PC-3 (cell line): ENCODE measurements around the gene SLC9A3. TPM values are rescaled to one million over a fixed set of nuclear protein-coding genes. Genes with fewer than 3 reads are reported as not detected.

Experiments
- ATAC-seq: fragments of 200-7000 bp; cut with Tn5 transposase; 2 replicates; pipeline ENCODE4 v1.9.1; 2020; ENCODE audit warnings: mild to moderate bottlenecking, moderate library complexity
- BruUV-seq: library from RNA; stranded (reverse); fragments of 400-500 nt; replicated peaks from 2 replicates; lab custom pipeline; 2021; lab: Mats Ljungman, UMichigan
- CTCF ChIA-PET: fragments of 300-600 bp; sonication (Branson Sonifier 250); formaldehyde crosslinking; loops from one replicate; lab custom pipeline; 2022; ENCODE audit warnings: antibody characterized with exemption; lab: Charles Lee
- POLR2A ChIA-PET: fragments of 300-600 bp; sonication (Branson Sonifier 250); formaldehyde crosslinking; loops from one replicate; lab custom pipeline; 2022; ENCODE audit warnings: antibody characterized with exemption; ENCODE audit not compliant: unreplicated experiment; lab: Charles Lee
- DNase-seq: peaks from one replicate; pipeline ENCODE4 v3.0.0-alpha.2; 2015
- H2AFZ ChIP-seq: fragments of 300-600 bp; sonication (generic); 2 replicates; pipeline ENCODE4 v1.6.0; 2016; ENCODE audit warnings: antibody characterized with exemption, low read length
- H3F3A ChIP-seq: fragments of 300-600 bp; sonication (generic); one replicate; pipeline ENCODE4 v1.6.0; 2017; ENCODE audit warnings: antibody characterized with exemption, low read length, control low read depth, mild to moderate bottlenecking; ENCODE audit not compliant: unreplicated experiment
- H3K27ac ChIP-seq: fragments of 300-600 bp; sonication (generic); 2 replicates; pipeline ENCODE4 v1.5.1; 2016; ENCODE audit warnings: mild to moderate bottlenecking, low read length
- H3K27me3 ChIP-seq: fragments of 300-600 bp; sonication (generic); 2 replicates; pipeline ENCODE4 v1.6.1; 2016; ENCODE audit warnings: low read length, mixed read lengths
- H3K36me3 ChIP-seq: fragments of 300-600 bp; sonication (generic); 2 replicates; pipeline ENCODE4 v1.6.1; 2016; ENCODE audit warnings: low read depth, mixed run types, low read length, mixed read lengths
- H3K4me1 ChIP-seq: fragments of 300-600 bp; sonication (generic); 2 replicates; pipeline ENCODE4 v1.5.1; 2016; ENCODE audit warnings: low read length; ENCODE audit not compliant: insufficient read depth
- H3K4me2 ChIP-seq: fragments of 300-600 bp; sonication (generic); 2 replicates; pipeline ENCODE4 v1.6.0; 2016; ENCODE audit warnings: low read length
- H3K4me3 ChIP-seq: fragments of 300-600 bp; sonication (generic); 2 replicates; pipeline ENCODE4 v1.5.1; 2016; ENCODE audit warnings: mild to moderate bottlenecking, low read length, mixed read lengths
- H3K79me2 ChIP-seq: fragments of 300-600 bp; sonication (generic); 2 replicates; pipeline ENCODE4 v1.6.1; 2017; ENCODE audit warnings: low read length, mixed read lengths
- H3K9ac ChIP-seq: fragments of 300-600 bp; sonication (generic); 2 replicates; pipeline ENCODE4 v1.6.0; 2016; ENCODE audit warnings: mild to moderate bottlenecking, low read length
- H3K9me2 ChIP-seq: fragments of 300-600 bp; sonication (generic); replicated peaks from 2 replicates; pipeline ENCODE4 v1.6.1; 2016; ENCODE audit warnings: mixed run types, low read length, mixed read lengths
- H3K9me3 ChIP-seq: fragments of 300-600 bp; sonication (generic); 2 replicates; pipeline ENCODE4 v1.6.1; 2016; ENCODE audit warnings: low read length, mixed read lengths
- H4K20me1 ChIP-seq: fragments of 300-600 bp; sonication (generic); 2 replicates; pipeline ENCODE4 v1.6.1; 2016; ENCODE audit warnings: low read length, mixed read lengths
- CTCF ChIP-seq: fragments of 300-600 bp; sonication (generic); conservative IDR thresholded peaks from 2 replicates; pipeline ENCODE4 v1.5.1; 2017; ENCODE audit warnings: antibody characterized with exemption, low read depth, mild to moderate bottlenecking, low read length
- EZH2 ChIP-seq: fragments of 300-600 bp; sonication (generic); IDR thresholded peaks from one replicate; pipeline ENCODE4 v1.6.1; 2017; ENCODE audit warnings: antibody characterized with exemption, mild to moderate bottlenecking, low read length; ENCODE audit not compliant: unreplicated experiment
- EZH2phosphoT487 ChIP-seq: fragments of 300-600 bp; sonication (generic); IDR thresholded peaks from 2 replicates; pipeline ENCODE4 v1.6.1; 2018; ENCODE audit warnings: mild to moderate bottlenecking, antibody characterized with exemption, low read length, borderline replicate concordance
- intact Hi-C: fragments of 100-400 bp; cut with micrococcal nuclease; formaldehyde crosslinking; loops from 2 replicates; pipeline ENCODE4 v1.9.0; 2023
- total RNA-seq: library from RNA; depleted of rRNA; stranded (reverse); fragments of >200 nt; gene quantifications from 2 replicates; pipeline ENCODE4 v1.2.3, GENCODE V29; 2014

Gene SLC9A3
- total RNA-seq, 1 experiment from 2014 or later: 4.9 TPM

GRCh38 chr5:502325-503079 is 21.7 kb downstream of the SLC9A3 start:
- Histone ChIP-seq H3K4me1 (no peaks in the 10 kb centered on the region), H3K27ac (no peak overlapping the region), H3K9me3 (no peaks in the 10 kb centered on the region), H3K9ac (no peak overlapping the region), H3K36me3 (no peaks in the 10 kb centered on the region), H4K20me1 (no peaks in the 10 kb centered on the region), H3K4me3 (no peak overlapping the region), H3K4me2 (no peak overlapping the region), H3K79me2 (no peaks in the 10 kb centered on the region), H3K27me3 (no peaks in the 10 kb centered on the region), H2AFZ (no peak overlapping the region), H3K9me2 (no peaks in the 10 kb centered on the region), H3F3A (no peaks in the 10 kb centered on the region)
- intact Hi-C loops: no loop called here
- ChIA-PET CTCF (no interaction called here), POLR2A (no interaction called here)
- TF ChIP-seq EZH2 (no peak), CTCF (no peak), EZH2phosphoT487 (no peak)
- DNase-seq (no peak), ATAC-seq (no peak)
- BruUV-seq: no TSS peak

GRCh38 chr5:501831-502184 is 22.4 kb downstream of the SLC9A3 start:
- TF ChIP-seq EZH2: no peak
- TF ChIP-seq CTCF: no peak
- no peak for TF ChIP-seq EZH2phosphoT487
- Histone ChIP-seq H3K4me1 (no peaks in the 10 kb centered on the region), H3K9me3 (no peaks in the 10 kb centered on the region), H3K36me3 (no peaks in the 10 kb centered on the region), H3K79me2 (no peaks in the 10 kb centered on the region), H2AFZ (no peak overlapping the region), H3K9me2 (no peaks in the 10 kb centered on the region), H4K20me1 (no peaks in the 10 kb centered on the region), H3K4me2 (no peak overlapping the region), H3K9ac (no peak overlapping the region), H3F3A (no peaks in the 10 kb centered on the region), H3K27me3 (no peaks in the 10 kb centered on the region), H3K4me3 (no peak overlapping the region), H3K27ac (no peak overlapping the region)
- BruUV-seq: no TSS peak
- no peak for ATAC-seq
- no peak for DNase-seq
- CTCF ChIA-PET: no interaction called here
- intact Hi-C loops: no loop called here
- POLR2A ChIA-PET: no interaction called here

GRCh38 chr5:501105-501830 is 23.0 kb downstream of the SLC9A3 start:
- Histone ChIP-seq H3K4me3 (no peak overlapping the region), H3K36me3 (no peaks in the 10 kb centered on the region), H3K4me1 (no peaks in the 10 kb centered on the region), H3F3A (no peaks in the 10 kb centered on the region), H3K4me2 (no peak overlapping the region), H3K27ac (no peak overlapping the region), H4K20me1 (no peaks in the 10 kb centered on the region), H3K9me3 (no peaks in the 10 kb centered on the region), H3K27me3 (no peaks in the 10 kb centered on the region), H3K79me2 (no peaks in the 10 kb centered on the region), H3K9ac (no peak overlapping the region), H2AFZ (no peak overlapping the region), H3K9me2 (no peaks in the 10 kb centered on the region)
- ChIA-PET POLR2A (no interaction called here), CTCF (no interaction called here)
- no peak for TF ChIP-seq EZH2
- no peak for TF ChIP-seq EZH2phosphoT487
- no peak for TF ChIP-seq CTCF
- intact Hi-C loops: no loop called here
- ATAC-seq (no peak), DNase-seq (no peak)
- BruUV-seq: no TSS peak
